ENCODE results near the gene CERS6.

- TF ChIP-seq EZH2 (IDR thresholded peaks at IDR 0.05; ENCODE audit: low read depth), result no peak
- no peak for TF ChIP-seq CTCF (conservative IDR thresholded peaks at IDR 0.05)
Measured at GRCh38 chr2:168568476-168569267, 112.6 kb downstream of the CERS6 start.
